Caki2 (cell line): Measurements from ENCODE around the gene HSBP1L1. TPM values are rescaled to one million over a fixed set of nuclear protein-coding genes. Genes with fewer than 3 reads are reported as not detected.

Experiments used
- DNase-seq: peaks from one replicate; pipeline ENCODE4 v3.0.0-alpha.2; 2015; ENCODE audit warnings: low read depth
- in situ Hi-C: cut with HindIII; loops from 2 replicates; pipeline ENCODE4 v1.10.0; 2016; ENCODE audit warnings: low sequenced_read_pairs, low pct_unique_long_range_greater_than_20kb, mixed read lengths
- total RNA-seq: library from RNA; depleted of rRNA; stranded (reverse); fragments of >200 nt; shearing (Covaris generic); gene quantifications from 2 replicates; pipeline ENCODE4 v1.2.3, GENCODE V29; 2014; ENCODE audit warnings: low replicate concordance

HSBP1L1 gene
- total RNA-seq, 1 experiment from 2014 or later, result 7.7 TPM

DNA sequence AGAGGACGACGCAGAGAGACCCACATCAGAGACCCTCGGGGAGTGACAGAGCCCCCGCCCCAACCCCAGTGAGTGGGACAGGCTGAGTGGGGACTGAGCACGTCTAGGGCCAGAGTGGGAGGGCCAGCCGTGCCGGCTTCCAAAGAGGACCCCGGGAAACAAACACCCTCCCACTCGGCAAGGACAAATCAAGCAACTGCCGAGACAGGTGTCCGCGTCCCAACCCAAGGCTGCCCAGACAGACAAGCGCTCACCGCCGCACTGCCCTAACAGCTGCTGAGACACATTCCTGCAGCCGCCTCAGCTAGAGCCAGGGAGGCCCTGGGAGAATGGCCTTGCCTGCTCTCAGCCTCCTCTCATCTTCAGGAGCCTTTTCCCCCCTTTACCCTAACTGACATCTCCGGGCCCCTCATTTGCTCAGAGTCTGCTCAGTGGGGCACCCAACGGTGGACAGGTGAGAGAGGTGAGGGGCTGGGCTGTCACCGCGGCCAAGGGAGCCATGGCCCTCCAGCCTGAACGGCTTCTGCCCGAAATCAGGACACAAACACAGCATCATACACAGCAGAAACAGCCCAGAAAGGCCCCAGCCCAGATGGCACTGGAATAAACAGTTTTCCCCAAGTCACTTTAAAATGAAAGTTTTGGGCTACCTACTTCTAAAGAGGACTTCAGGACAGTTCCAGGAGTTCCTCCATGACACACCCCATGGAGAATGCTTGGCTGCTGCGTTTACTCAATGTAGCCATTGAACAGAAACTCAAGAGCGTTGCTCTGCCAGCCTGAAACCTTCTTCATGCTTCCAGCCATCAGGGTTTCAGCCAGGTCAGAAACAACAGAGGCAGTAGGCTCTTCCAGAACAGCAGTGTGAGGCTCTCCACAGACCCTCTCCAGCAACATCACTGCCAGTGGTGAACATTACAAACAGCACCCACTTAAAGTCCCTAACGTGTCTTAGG, 36.6 kb upstream of the HSBP1L1 start:
- DNase-seq, result no peak
- in situ Hi-C loops, result no loop called here

DNA sequence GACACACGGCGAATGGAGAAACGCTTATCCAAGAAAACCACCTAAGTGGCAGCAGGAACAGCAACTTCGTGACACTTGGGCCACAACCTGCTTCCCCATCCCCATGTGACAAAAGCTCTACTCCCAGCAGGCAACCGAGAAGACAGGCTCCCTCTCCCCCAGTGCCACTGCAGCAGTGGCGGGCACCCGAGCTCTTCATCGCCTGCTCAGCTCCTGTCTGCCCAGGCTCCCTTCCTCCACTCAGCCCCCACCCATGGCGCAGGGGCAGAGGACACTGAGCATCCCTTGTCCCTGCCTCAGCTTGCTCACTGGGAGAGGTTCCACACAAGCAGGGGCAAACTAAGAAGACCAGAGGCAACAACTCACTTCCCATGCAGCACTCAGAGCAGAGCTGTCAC, 35.9 kb upstream of the HSBP1L1 start:
- no peak for DNase-seq
- in situ Hi-C loops, result no loop called here

DNA sequence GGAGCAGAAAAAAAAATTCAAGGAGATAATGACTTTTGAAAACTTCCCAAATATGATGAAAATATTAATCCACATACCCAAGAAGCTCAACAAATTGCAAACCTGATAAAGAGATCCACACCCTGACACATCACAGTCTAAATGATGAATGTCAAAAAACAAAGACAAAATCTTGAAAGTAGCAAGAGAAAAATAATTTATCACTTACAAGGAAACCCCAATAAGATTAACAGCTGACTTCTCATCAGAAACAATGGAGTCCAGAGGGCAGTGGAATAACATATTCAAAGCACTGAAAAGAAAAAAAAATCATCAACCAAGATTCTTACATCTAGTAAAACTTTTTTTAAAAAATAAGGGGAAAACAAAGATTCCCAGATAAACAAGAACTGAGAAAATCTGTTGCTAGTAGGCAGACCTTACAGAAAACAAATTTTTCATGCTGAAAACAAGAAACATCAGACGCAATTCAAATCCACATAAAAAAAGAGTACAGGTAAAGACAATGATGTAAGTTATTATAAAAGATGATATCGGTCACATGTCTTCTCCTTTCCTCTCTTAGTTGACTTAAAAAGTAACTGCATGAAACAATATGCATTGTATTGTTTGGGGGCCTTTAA, 34.3 kb upstream of the HSBP1L1 start:
- DNase-seq, result no peak
- in situ Hi-C loops, result no loop called here

- DNase-seq, result no peak
- in situ Hi-C loops, result no loop called here
Observed at GRCh38 chr18:79931475-79931874, 33.0 kb upstream of the HSBP1L1 start.

DNA sequence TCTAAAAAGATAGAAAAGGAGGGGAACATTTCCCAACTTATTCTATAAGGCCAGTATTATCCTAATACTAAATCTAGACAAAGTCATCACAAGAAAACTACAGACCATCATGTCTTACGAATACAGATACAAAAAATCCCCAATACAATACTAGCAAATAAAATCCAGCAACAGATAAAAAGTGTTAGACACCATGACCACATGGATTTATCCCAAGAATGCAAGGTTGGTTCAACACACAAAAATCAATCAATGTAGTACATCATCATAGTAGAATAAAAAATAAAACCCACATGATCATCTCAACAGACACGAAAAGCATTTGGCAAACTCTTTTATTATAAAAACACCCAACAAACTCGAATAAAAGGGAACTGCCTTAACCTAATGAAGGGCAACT, 31.5 kb upstream of the HSBP1L1 start:
- in situ Hi-C loops, result no loop called here
- no peak for DNase-seq

- in situ Hi-C loops, result no loop called here
- DNase-seq, result no peak
Observed at GRCh38 chr18:79933765-79934164, 30.7 kb upstream of the HSBP1L1 start.

DNA sequence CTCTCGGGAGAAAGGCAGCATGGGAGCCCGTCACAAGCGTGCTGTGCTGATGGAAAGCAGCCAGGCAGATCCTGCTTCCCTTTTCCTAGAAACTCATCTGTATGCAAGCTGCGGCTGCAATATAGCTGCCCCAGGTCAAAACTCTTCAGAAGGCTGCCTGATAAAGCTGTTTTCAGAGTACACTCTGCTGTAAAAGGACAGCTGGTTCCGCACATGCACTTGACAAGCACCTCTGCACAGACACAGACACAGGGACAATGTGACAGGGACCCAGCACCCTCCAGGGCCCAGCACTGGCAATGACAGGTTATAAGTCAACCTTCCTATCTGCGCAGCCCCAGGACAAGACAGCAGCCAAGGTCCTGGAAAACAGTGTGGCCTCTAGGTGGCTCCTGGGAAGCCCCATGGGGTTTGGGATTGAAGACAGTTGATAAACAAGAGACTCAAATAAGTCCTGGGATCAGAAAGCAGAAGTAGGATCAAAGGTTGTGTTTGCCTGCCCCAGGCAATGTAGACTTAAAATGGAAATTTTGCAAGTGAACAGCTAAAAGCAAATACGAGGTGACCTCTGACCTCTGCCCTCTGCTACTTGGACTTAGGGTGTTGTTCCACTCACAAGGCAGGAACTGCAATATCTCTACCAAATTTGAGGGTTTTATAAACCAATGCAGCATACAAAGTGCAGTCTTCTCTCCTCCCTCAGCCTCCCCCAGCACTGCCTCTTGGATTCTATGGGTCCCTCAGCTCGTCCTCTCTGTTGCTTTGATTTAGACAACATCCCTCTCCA, 29.9 kb upstream of the HSBP1L1 start:
- DNase-seq, result no peak
- in situ Hi-C loops, result no loop called here

- in situ Hi-C loops, result no loop called here
- no peak for DNase-seq
Observed at GRCh38 chr18:79935098-79935480, 29.4 kb upstream of the HSBP1L1 start.

GRCh38 chr18:79935499-79935898, 28.9 kb upstream of the HSBP1L1 start:
- in situ Hi-C loops, result no loop called here
- DNase-seq, result no peak

DNA sequence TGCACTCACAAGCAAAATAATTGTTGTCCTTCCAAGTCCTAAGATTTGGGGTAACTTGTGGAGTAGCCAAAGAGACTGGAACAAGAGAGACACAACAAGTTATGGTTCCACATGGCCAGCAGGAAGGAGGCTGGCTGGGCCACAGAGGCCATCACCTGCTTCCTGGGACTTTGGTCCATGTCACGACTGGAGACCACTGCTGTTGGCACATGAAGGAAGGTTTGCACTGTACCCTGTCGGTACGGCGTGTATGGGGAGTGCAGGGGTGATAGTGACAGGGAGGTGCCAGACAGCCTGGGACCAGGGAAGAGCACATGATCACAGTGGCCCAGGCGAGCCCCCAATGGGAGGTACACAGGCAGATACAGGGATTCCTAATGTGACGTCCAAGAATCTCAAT, 28.5 kb upstream of the HSBP1L1 start:
- no peak for DNase-seq
- in situ Hi-C loops, result no loop called here

DNA sequence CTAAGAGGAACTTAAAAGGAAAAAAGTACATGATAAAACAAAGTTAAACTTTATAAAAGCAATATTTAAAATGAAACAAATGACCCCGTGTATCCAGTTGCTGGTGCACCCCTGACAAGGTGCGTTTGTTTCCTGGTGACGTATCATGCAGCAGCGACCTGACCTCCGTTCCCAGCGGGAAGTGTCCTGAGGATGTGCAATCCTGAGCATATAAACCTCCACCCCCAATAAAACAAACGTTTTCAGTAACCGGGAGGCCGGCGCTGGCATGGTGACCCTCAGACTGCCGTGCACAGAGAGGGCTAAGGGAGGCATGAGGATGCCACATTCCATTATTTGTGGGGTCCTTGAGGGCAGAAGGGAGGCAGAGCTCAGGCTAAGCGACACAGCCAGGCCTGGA, 27.8 kb upstream of the HSBP1L1 start:
- in situ Hi-C loops, result no loop called here
- DNase-seq, result no peak

GRCh38 chr18:79937103-79937860, 27.2 kb upstream of the HSBP1L1 start:
- in situ Hi-C loops, result no loop called here
- DNase-seq, result no peak

DNA sequence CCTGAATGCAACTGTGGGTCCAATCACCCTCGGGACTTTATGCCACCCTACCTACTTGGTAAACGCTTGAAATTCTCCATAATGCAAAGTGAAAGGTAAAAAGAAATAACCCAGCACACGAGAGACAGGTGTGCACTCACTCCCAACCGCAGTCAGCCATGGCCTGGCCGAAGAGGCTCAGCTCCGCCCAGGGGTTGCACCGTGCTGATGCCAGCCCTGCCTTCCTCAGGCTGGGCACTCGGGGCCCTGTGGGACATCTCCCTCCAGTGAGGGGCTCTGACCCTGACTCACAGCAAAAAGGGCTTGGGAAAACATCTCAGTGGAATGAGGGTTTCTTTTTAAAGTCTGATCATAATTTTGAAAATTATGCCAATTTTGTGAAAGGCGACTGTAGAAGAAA, 26.2 kb upstream of the HSBP1L1 start:
- in situ Hi-C loops, result no loop called here
- DNase-seq, result no peak

GRCh38 chr18:79939096-79939495, 25.3 kb upstream of the HSBP1L1 start:
- in situ Hi-C loops, result no loop called here
- no peak for DNase-seq

GRCh38 chr18:79940126-79940813, 24.2 kb upstream of the HSBP1L1 start:
- in situ Hi-C loops, result no loop called here
- DNase-seq, result no peak

- no peak for DNase-seq
Observed at GRCh38 chr18:79940814-79941472, 23.5 kb upstream of the HSBP1L1 start.

GRCh38 chr18:79941473-79942119, 22.8 kb upstream of the HSBP1L1 start:
- in situ Hi-C loops, result no loop called here
- no peak for DNase-seq

More at GRCh38 chr18:79940814-79941472, 23.5 kb upstream of the HSBP1L1 start:
- in situ Hi-C loops, result no loop called here
